ENCODE measurements around the gene PNKP. TPM values are rescaled to one million over a fixed set of nuclear protein-coding genes. Genes with fewer than 3 reads are reported as not detected.

Gene PNKP
- total RNA-seq, 1 experiment from 2014 or later, result 146 TPM

DNA sequence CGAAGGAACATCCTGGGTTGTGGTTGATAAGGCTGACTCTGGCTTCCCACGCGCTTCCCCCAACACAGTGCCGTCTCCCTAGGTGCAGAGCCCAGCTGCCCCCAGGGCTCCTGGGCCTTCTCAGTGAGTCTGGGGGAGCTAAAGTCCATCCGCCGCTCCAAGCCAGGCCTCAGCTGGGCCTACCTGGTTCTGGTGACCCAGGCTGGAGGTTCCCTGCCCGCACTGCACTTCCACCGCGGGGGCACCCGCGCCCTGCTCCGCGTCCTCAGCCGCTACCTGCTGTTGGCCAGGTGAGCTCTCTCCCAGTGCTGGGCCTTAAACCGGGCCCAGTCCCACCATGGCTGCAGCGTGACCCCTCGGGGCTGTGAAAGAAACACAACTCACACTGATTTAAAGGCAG lies 13.8 kb upstream of the PNKP start:
- no peak for TF ChIP-seq NFYB (CRISPR knock-in tag; conservative IDR thresholded peaks at IDR 0.05; ENCODE audit: low read depth)
- no peak for TF ChIP-seq IRF2 (CRISPR knock-in tag; IDR thresholded peaks at IDR 0.05; ENCODE audit: borderline replicate concordance, low read depth)
- TF ChIP-seq SP1 (CRISPR knock-in tag; conservative IDR thresholded peaks at IDR 0.05), result no peak
- no peak for TF ChIP-seq CBFB (CRISPR knock-in tag; IDR thresholded peaks at IDR 0.05; ENCODE audit: low read depth)
- TF ChIP-seq TEAD4 (CRISPR knock-in tag; IDR thresholded peaks at IDR 0.05), result no peak
- TF ChIP-seq, protein P1, sequence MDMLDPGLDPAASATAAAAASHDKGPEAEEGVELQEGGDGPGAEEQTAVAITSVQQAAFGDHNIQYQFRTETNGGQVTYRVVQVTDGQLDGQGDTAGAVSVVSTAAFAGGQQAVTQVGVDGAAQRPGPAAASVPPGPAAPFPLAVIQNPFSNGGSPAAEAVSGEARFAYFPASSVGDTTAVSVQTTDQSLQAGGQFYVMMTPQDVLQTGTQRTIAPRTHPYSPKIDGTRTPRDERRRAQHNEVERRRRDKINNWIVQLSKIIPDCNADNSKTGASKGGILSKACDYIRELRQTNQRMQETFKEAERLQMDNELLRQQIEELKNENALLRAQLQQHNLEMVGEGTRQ (CRISPR knock-in tag; IDR thresholded peaks at IDR 0.05), result no peak
- TF ChIP-seq EMX1 (CRISPR knock-in tag; IDR thresholded peaks at IDR 0.05), result no peak
- TF ChIP-seq ZNF416 (CRISPR knock-in tag; IDR thresholded peaks at IDR 0.05), result no peak
- TF ChIP-seq GABPB1 (CRISPR knock-in tag; IDR thresholded peaks at IDR 0.05), result no peak
- TF ChIP-seq, protein P2, sequence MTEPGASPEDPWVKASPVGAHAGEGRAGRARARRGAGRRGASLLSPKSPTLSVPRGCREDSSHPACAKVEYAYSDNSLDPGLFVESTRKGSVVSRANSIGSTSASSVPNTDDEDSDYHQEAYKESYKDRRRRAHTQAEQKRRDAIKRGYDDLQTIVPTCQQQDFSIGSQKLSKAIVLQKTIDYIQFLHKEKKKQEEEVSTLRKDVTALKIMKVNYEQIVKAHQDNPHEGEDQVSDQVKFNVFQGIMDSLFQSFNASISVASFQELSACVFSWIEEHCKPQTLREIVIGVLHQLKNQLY (CRISPR knock-in tag; IDR thresholded peaks at IDR 0.05), result no peak
- no peak for TF ChIP-seq CREB1 (CRISPR knock-in tag; IDR thresholded peaks at IDR 0.05)
- TF ChIP-seq, protein P3, sequence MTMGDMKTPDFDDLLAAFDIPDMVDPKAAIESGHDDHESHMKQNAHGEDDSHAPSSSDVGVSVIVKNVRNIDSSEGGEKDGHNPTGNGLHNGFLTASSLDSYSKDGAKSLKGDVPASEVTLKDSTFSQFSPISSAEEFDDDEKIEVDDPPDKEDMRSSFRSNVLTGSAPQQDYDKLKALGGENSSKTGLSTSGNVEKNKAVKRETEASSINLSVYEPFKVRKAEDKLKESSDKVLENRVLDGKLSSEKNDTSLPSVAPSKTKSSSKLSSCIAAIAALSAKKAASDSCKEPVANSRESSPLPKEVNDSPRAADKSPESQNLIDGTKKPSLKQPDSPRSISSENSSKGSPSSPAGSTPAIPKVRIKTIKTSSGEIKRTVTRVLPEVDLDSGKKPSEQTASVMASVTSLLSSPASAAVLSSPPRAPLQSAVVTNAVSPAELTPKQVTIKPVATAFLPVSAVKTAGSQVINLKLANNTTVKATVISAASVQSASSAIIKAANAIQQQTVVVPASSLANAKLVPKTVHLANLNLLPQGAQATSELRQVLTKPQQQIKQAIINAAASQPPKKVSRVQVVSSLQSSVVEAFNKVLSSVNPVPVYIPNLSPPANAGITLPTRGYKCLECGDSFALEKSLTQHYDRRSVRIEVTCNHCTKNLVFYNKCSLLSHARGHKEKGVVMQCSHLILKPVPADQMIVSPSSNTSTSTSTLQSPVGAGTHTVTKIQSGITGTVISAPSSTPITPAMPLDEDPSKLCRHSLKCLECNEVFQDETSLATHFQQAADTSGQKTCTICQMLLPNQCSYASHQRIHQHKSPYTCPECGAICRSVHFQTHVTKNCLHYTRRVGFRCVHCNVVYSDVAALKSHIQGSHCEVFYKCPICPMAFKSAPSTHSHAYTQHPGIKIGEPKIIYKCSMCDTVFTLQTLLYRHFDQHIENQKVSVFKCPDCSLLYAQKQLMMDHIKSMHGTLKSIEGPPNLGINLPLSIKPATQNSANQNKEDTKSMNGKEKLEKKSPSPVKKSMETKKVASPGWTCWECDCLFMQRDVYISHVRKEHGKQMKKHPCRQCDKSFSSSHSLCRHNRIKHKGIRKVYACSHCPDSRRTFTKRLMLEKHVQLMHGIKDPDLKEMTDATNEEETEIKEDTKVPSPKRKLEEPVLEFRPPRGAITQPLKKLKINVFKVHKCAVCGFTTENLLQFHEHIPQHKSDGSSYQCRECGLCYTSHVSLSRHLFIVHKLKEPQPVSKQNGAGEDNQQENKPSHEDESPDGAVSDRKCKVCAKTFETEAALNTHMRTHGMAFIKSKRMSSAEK (CRISPR knock-in tag; IDR thresholded peaks at IDR 0.05; ENCODE audit: borderline replicate concordance), result no peak
- H3K4me3 Mint-ChIP-seq, result no peak overlapping the region
- CTCF ChIA-PET, result interaction anchor here (0.7 to 2.8 kb wide), 3 partner anchors 9 to 16 kb away, joined by 3 to 11 read pairs (median 4); no protein-coding TSS in a partner anchor
- no peaks in the 10 kb centered on the region for H3K27me3 Mint-ChIP-seq (ENCODE audit: low read depth)
- ATAC-seq (no peak), DNase-seq (ENCODE audit: low spot score) (no peak)
- peaks cover 57% of the 10 kb centered on the region for H3K36me3 Mint-ChIP-seq
- H3K9me3 Mint-ChIP-seq, result no peaks in the 10 kb centered on the region
- H3K27ac Mint-ChIP-seq, result no peak overlapping the region
- peaks cover 14% of the 10 kb centered on the region for H3K4me1 Mint-ChIP-seq
- POLR2A ChIA-PET, result no interaction called here

DNA sequence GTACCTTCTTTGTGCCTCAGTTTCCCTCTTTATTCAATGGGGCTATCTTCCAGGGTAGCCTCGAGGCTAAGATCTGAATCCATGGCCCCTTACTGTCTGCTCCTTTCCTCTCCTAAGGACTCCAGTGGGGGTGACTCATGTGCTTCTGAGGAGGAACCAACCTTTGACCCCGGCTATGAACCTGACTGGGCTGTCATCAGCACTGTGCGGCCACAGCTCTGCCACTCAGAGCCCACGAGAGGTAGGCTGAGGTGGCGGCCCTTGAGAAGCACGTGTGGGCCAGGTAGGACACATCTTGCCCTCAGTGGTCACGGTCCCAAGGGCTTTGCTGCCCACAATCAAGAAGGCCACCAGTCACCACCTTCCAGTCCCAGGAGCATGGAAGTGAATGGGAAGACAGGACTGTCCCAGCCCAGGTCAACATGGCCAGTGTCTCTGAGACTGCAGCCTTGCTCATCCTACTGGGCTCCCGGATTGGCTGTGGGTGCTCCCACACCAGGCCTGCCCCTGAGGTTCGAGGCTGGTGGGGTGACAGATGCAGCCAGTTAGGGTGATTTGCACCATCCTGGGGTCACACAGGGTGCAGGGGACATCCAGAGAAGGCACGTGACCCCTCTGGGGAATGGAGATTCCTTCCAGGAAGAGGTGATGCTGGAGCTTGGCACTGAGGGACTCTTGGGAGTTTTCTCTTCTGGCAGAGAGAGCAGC lies 12.9 kb upstream of the PNKP start:
- ChIA-PET CTCF (interaction anchor here (2.8 kb wide), 1 partner anchor 10 kb away, joined by 11 read pairs; no protein-coding TSS in a partner anchor), POLR2A (no interaction called here)
- Mint-ChIP-seq H3K9me3 (no peaks in the 10 kb centered on the region), H3K36me3 (peaks cover 53% of the 10 kb centered on the region), H3K4me1 (peaks cover 18% of the 10 kb centered on the region), H3K27ac (no peak overlapping the region), H3K27me3 (ENCODE audit: low read depth) (no peaks in the 10 kb centered on the region), H3K4me3 (no peak overlapping the region)
- TF ChIP-seq, protein P4, sequence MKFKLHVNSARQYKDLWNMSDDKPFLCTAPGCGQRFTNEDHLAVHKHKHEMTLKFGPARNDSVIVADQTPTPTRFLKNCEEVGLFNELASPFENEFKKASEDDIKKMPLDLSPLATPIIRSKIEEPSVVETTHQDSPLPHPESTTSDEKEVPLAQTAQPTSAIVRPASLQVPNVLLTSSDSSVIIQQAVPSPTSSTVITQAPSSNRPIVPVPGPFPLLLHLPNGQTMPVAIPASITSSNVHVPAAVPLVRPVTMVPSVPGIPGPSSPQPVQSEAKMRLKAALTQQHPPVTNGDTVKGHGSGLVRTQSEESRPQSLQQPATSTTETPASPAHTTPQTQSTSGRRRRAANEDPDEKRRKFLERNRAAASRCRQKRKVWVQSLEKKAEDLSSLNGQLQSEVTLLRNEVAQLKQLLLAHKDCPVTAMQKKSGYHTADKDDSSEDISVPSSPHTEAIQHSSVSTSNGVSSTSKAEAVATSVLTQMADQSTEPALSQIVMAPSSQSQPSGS (CRISPR knock-in tag; IDR thresholded peaks at IDR 0.05; ENCODE audit: borderline replicate concordance, low read depth), result 0 out of 2 replicates have a peak, but pooled peaks have one; percentile 45
- no peak for TF ChIP-seq ZNF121 (CRISPR knock-in tag; IDR thresholded peaks at IDR 0.05)
- TF ChIP-seq, protein P5, sequence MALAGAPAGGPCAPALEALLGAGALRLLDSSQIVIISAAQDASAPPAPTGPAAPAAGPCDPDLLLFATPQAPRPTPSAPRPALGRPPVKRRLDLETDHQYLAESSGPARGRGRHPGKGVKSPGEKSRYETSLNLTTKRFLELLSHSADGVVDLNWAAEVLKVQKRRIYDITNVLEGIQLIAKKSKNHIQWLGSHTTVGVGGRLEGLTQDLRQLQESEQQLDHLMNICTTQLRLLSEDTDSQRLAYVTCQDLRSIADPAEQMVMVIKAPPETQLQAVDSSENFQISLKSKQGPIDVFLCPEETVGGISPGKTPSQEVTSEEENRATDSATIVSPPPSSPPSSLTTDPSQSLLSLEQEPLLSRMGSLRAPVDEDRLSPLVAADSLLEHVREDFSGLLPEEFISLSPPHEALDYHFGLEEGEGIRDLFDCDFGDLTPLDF (CRISPR knock-in tag; IDR thresholded peaks at IDR 0.05), result no peak
- ATAC-seq (no peak), DNase-seq (ENCODE audit: low spot score) (no peak)
